Smooth muscle cell (in vitro differentiated cells): Measurements from ENCODE around the gene ALPG. TPM values are rescaled to one million over a fixed set of nuclear protein-coding genes. Genes with fewer than 3 reads are reported as not detected.
"Not testable (repeated sequence)": the region's sequence is repeated elsewhere in the genome, so short reads cannot be mapped to it uniquely, and the experiment has no call there.

ENCODE experiments used
- DNase-seq: peaks from one replicate; lab custom pipeline; 2025; ENCODE audit not compliant: unreplicated experiment; lab: John Stamatoyannopoulos, UW
- H2AFZ ChIP-seq: fragments of 200-600 bp; sonication (generic); 2 replicates; pipeline ENCODE4 v1.6.0; 2016; ENCODE audit warnings: antibody characterized with exemption, low read depth, mild to moderate bottlenecking
- H3F3A ChIP-seq: fragments of 200-600 bp; sonication (generic); 2 replicates; pipeline ENCODE4 v1.6.0; 2017; ENCODE audit warnings: antibody characterized with exemption, low read depth
- H3K27ac ChIP-seq: fragments of 200-600 bp; sonication (generic); 2 replicates; pipeline ENCODE4 v1.5.1; 2016; ENCODE audit warnings: low read depth, mild to moderate bottlenecking
- H3K27me3 ChIP-seq: fragments of 200-600 bp; sonication (generic); 2 replicates; pipeline ENCODE4 v1.6.1; 2016; ENCODE audit warnings: low read depth, mild to moderate bottlenecking
- H3K36me3 ChIP-seq: fragments of 200-600 bp; sonication (generic); 2 replicates; pipeline ENCODE4 v1.5.1; 2016; ENCODE audit warnings: low read depth
- H3K4me1 ChIP-seq: fragments of 200-600 bp; sonication (generic); 2 replicates; pipeline ENCODE4 v1.5.1; 2016; ENCODE audit warnings: low read depth
- H3K4me2 ChIP-seq: fragments of 200-600 bp; sonication (generic); 2 replicates; pipeline ENCODE4 v1.6.0; 2016; ENCODE audit warnings: mild to moderate bottlenecking
- H3K4me3 ChIP-seq: fragments of 200-600 bp; sonication (generic); 2 replicates; pipeline ENCODE4 v1.5.1; 2016; ENCODE audit warnings: mild to moderate bottlenecking
- H3K79me2 ChIP-seq: fragments of 200-600 bp; sonication (generic); 2 replicates; pipeline ENCODE4 v1.6.0; 2016; ENCODE audit warnings: low read depth, mild to moderate bottlenecking
- H3K9ac ChIP-seq: fragments of 200-600 bp; sonication (generic); 2 replicates; pipeline ENCODE4 v1.6.0; 2016; ENCODE audit warnings: low read depth
- H3K9me3 ChIP-seq: fragments of 200-600 bp; sonication (generic); replicated peaks from 2 replicates; pipeline ENCODE4 v1.5.1; 2016; ENCODE audit warnings: low read depth
- H4K20me1 ChIP-seq: fragments of 200-600 bp; sonication (generic); 2 replicates; pipeline ENCODE4 v1.6.0; 2016; ENCODE audit warnings: low read depth
- CTCF ChIP-seq: fragments of 200-600 bp; sonication (generic); IDR thresholded peaks from 2 replicates; pipeline ENCODE4 v1.5.1; 2017; ENCODE audit warnings: borderline replicate concordance, mild to moderate bottlenecking, antibody characterized with exemption; ENCODE audit not compliant: insufficient read depth, poor library complexity, severe bottlenecking
- WGBS: methylation state at CpG from one replicate; pipeline ENCODE4 v1.1.7; 2016; ENCODE audit warnings: low lambda C conversion rate; 5-methylcytosine and 5-hydroxymethylcytosine counted together
- polyA plus RNA-seq: library from polyadenylated mRNA; unstranded; fragments of >200 nt; fragmentation: Nextera tagmentation; extraction: Ambion mirVana; gene quantifications from 2 replicates; pipeline ENCODE4 v1.2.1, GENCODE V29; 2016
- total RNA-seq: library from RNA; depleted of rRNA; stranded (reverse); fragments of >200 nt; gene quantifications from 2 replicates; pipeline ENCODE4 v1.2.3, GENCODE V29; 2014

The ALPG gene
- total and polyA plus RNA-seq, 2 experiments from 2014 or later: not detected

GRCh38 chr2:232447638-232448303, 41.1 kb downstream of the ALPG start:
- H3K9ac ChIP-seq: no peak overlapping the region
- 86% methylated on average over 18 of the region's 18 CpGs for WGBS
- H3K27ac ChIP-seq: no peak overlapping the region
- H3K4me3 ChIP-seq: no peak overlapping the region
- H2AFZ ChIP-seq: no peak overlapping the region
- no peaks in the 10 kb centered on the region for H3K9me3 ChIP-seq
- H3K4me1 ChIP-seq: no peaks in the 10 kb centered on the region
- H3F3A ChIP-seq: no peaks in the 10 kb centered on the region
- no peak for TF ChIP-seq CTCF
- no peaks in the 10 kb centered on the region for H4K20me1 ChIP-seq
- H3K4me2 ChIP-seq: no peak overlapping the region
- H3K79me2 ChIP-seq: no peaks in the 10 kb centered on the region
- no peak for DNase-seq
- H3K27me3 ChIP-seq: no peaks in the 10 kb centered on the region
- H3K36me3 ChIP-seq: no peaks in the 10 kb centered on the region

DNA sequence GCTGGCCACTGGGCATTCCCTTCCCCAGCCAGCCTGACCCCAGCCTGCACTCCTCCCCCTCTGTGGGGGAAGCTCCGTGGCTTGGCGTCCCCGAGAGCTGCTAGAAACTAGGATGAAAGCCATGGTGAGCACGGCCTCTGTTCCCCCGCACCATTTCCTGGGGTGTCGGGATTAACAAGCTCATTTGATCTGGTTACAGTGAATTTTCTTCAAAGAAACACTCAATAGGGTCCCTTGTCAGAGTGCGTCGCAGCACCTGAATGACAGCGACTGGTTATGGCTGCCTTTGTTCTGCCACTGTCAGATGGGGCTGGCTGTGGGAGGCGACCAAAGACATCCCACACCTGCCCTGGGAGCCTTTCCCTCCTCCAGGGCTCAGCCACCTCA, 41.7 kb downstream of the ALPG start:
- no peaks in the 10 kb centered on the region for H3K79me2 ChIP-seq
- no peak overlapping the region for H3K4me3 ChIP-seq
- 87% methylated on average over 10 of the region's 10 CpGs for WGBS
- no peaks in the 10 kb centered on the region for H4K20me1 ChIP-seq
- H3F3A ChIP-seq: no peaks in the 10 kb centered on the region
- no peaks in the 10 kb centered on the region for H3K36me3 ChIP-seq
- no peaks in the 10 kb centered on the region for H3K9me3 ChIP-seq
- peaks cover 3% of the 10 kb centered on the region for H3K27me3 ChIP-seq
- H3K9ac ChIP-seq: no peak overlapping the region
- DNase-seq: no peak
- no peak overlapping the region for H2AFZ ChIP-seq
- no peaks in the 10 kb centered on the region for H3K4me1 ChIP-seq
- H3K4me2 ChIP-seq: no peak overlapping the region
- no peak overlapping the region for H3K27ac ChIP-seq
- no peak for TF ChIP-seq CTCF

DNA sequence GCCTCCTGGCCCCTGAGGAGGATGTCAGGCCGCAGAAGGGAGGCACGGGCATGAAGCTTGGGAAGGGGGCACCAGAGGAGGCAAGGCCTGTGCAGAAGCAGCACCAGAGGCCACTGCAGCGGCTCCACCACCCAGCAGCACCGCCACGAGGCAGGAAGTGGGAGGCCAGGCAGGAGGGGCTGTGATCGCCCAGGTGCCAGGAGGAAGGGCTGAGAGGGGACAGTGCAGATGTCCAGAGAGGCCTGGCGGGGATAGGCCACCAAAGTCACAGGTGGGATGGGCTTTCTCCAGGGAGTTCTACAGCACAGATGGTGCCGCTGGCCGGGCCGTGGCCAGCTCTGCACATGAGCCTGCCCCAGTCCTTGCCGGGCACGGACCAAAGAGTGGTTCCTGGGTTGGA, 43.3 kb downstream of the ALPG start:
- no peak for DNase-seq
- Histone ChIP-seq H3K4me3 (no peak overlapping the region), H3K9ac (no peak overlapping the region), H3K4me1 (no peaks in the 10 kb centered on the region), H3K27ac (no peak overlapping the region), H3K79me2 (no peaks in the 10 kb centered on the region), H4K20me1 (no peaks in the 10 kb centered on the region), H3F3A (no peaks in the 10 kb centered on the region), H3K4me2 (no peak overlapping the region), H3K9me3 (no peaks in the 10 kb centered on the region), H3K27me3 (peaks cover 8% of the 10 kb centered on the region), H2AFZ (no peak overlapping the region), H3K36me3 (no peaks in the 10 kb centered on the region)
- TF ChIP-seq CTCF: no peak
- WGBS: 75% methylated on average over 12 of the region's 12 CpGs

GRCh38 chr2:232451645-232452044, 45.0 kb downstream of the ALPG start:
- DNase-seq, H2AFZ ChIP-seq, H3K79me2 ChIP-seq, H3F3A ChIP-seq, H3K9ac ChIP-seq, H3K4me1 ChIP-seq, H3K27ac ChIP-seq, H3K27me3 ChIP-seq, H3K36me3 ChIP-seq, H3K4me2 ChIP-seq, H3K4me3 ChIP-seq, H3K9me3 ChIP-seq, H4K20me1 ChIP-seq: not testable (repeated sequence)
- 94% methylated on average over 3 of the region's 3 CpGs for WGBS
